ENCODE measurements around the gene GRID1.
"Not testable (repeated sequence)": the region's sequence is repeated elsewhere in the genome, so short reads cannot be mapped to it uniquely, and the experiment has no call there.

The GRID1 gene

DNA sequence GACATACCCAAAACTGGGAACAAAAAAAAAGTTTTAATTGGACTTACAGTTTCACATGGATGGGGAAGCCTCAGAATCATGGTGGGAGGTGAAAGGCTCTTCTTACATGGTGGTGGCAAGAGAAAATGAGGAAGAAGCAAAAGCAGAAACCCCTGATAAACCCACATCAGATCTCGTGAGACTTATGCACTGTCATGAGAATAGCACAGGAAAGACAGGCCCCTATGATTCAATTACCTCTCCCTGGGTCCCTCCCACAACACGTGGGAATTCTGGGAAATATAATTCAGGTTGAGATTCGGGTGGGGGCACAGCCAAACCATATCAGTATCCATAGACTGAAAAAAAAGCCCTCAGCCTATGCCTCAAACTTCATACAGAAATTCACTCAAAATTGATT is 647.2 kb downstream of the GRID1 start:
- DNase-seq (ENCODE audit: low read depth), result no peak

DNA sequence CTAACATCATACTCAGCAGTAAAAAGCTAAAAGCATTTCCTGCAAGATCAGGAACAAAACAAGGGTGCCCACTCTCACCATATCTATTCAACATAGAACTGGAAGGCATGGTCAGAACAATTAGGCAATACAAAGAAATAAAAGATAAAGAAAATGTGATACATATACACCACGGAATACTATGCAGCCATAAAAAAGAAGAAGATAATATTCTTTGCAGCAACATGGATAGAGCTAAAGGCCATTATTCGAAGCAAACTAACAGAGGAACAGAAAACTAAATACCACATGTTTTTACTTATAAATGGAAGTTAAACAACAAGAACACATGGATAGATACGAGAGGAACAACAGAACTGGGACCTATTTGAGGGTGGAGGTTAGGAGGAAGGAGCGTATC is 652.7 kb downstream of the GRID1 start:
- DNase-seq (ENCODE audit: low read depth), result no peak

DNA sequence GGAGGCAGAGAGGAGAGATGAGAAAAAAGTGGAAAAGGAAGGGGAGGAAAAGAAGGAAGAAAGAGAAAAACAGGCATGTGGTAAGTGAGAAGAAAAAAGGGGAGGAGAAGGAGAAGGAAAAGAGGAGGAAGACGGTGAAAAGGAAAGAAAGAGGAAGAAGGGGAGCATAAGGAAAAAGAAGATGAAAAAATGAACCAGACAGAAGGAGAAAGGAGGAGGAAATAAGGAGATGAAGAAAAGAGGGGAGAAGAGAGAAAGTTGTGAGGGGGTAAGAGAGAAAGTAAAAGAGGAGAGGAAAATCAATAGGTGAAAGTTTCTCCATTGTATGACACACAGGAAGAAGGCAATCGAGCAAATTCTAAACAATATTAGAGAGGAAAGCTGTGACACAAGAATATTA is 663.8 kb downstream of the GRID1 start:
- DNase-seq (ENCODE audit: low read depth), result no peak

DNA sequence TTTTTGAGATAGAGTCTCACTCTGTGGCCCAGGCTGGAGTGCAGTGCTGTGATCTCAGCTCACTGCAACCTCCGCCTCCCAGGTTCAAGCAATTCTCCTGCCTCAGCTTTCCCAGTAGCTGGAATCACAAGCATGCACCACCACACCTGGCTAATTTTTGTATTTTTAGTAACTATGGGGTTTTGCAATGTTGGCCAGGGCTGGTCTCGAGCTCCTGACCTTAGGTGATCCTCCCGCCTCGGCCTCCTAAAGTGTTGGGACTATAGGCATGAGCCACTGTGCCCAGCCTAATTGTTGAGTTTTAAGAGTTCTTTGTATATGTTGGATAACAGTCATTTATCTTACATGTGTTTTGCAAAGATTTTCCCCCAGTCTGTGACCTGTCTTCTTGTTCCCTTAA is 667.5 kb downstream of the GRID1 start:
- DNase-seq (ENCODE audit: low read depth), result not testable (repeated sequence)

DNA sequence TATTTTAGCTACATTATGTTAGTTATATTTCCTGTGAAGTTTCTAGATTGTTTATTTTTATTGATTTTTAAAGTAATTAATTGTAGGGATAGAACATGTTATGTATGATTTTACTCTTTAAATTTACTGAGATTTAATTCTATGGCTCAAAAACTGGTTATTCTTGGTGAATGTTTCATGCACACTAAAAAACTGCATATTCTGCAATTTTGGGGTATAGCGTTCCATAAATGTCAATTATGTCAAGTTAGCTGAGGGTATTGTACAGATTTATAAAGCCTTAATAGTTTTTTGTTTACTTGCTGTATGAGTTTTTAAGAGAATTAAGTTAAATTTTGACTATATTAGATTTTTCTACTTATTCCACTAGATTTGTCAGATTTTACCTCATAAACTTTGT is 669.7 kb downstream of the GRID1 start:
- DNase-seq (ENCODE audit: low read depth), result no peak

DNA sequence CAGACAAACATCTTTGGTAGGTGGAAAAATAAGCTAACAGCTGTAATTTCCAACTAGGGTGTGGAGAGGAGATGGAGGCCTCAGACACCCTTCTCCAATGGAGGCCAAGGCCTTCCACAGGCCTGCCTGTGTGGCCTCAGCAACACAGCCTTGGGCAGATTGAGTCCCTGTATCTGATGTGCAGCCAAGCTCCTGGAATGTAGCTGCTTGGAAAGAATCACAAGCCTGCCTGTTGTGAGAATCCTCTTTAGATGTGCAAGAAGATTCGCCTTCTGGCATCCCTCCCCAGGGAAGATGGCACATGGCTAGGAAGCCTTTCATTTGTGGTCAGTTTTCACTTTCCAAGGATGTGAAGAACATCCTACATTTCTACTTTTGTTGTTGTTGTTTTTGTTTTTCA is 684.0 kb downstream of the GRID1 start:
- no peak for DNase-seq (ENCODE audit: low read depth)

DNA sequence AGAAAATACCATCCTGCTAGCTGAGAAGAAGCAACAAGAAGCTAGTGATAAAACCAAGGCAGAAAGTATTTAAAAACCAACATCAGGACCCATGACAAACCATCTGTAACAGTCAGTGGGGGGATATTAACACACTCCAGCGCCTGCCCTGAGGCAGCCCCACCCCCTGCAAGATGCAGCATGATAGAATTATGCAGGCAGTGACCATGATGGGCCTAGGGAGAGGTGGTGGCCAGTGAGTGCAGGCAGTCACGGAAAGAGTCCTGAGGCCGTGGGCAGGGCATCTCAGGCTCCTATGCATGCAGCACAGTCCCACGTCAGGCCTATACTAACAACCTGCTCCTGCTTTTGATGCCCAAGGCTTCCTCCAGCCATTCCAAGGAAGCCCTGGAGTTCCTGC is 686.9 kb downstream of the GRID1 start:
- no peak for DNase-seq (ENCODE audit: low read depth)

DNA sequence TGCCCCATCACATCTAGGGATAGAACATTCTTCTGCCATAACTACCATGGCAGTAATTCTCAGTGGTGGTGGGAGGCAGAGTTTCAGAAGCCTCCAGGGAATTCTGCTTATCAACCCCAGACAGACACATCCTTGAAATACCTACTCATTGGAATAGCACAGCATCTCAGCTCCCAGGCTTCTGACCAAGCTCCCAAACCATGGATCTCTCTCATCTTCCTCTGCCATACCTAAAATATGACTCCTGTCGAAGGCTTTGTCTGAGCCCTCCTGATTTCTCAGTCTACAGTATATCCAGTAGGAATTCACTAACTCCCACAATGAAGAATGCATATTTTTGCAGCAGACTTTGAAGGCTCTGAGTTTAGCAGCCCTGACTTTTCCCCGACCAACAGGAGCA is 687.5 kb downstream of the GRID1 start:
- DNase-seq (ENCODE audit: low read depth), result no peak

DNA sequence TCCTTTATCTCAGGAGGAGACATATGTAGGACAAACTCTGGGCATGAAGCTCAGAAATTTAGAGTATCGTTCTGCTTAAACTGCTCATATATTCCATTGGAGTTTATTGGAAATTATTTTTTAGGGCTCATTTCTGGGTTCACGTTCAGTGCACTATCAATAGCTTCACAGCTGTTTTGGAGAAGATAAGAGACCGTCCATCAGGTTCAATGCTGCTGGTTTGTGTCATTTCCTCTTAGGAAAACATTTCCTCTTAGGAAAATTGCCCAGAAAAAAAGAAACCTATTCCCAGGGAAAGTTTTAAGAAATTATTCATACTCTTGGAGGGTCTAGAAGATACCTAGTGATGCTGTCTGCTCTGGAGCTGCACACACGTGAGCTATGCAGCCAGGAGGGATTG is 691.7 kb downstream of the GRID1 start:
- DNase-seq (ENCODE audit: low read depth), result no peak

DNA sequence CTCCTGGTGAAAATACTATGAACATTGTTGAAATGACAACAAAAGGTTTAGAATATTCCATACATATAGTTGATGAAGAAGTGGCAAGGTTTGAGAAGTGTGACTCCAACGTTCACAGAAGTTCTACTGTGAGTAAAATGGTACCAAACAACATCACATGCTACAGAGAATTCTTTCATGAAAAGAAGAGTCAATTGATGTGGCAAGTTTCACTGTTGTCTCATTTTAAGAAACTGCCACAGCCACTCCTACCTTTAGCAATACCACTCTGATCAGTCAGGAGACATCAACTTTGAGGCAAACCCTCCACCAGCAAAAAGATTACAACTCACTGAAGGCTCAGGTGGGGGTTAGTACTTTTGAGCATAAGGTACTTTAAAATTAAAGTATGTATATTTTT is 693.3 kb downstream of the GRID1 start:
- no peak for DNase-seq (ENCODE audit: low read depth)

DNA sequence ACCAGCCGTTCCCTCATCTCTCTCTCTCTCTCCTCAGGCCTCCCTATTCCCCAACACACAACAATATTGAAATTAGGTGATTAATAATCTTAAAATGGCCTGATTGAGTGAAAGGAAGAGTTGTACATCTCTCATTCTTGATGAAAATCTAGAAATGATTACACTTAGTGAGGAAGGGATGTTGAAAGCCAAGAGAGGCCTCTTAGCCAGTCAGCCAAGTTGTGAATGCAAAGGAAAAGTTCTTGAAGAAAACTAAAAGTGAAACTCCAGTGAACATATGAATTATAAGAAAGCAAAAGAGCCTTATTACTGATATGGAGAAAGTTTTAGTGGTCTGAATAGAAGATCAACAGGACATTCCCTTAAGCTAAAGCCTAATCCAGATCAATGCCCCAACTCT is 695.1 kb downstream of the GRID1 start:
- DNase-seq (ENCODE audit: low read depth), result no peak

DNA sequence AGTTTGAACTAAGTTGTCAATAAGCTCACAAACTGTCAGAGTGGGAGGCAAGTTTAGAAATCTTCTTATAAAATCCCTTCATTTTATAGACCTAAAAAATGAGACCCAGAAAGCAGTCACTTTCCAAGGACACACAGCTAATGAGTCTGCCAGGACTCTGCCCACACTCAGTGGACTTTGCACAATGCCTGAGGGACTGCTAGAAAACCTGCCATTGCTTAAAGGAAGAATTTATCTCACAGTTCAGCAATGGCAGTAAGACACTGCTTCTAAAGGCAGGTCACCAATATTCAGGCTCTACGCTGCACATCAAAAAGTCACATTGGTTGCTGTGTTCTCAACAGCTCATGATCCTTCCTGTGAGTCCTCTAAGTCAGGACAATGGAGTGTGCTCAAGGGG is 698.1 kb downstream of the GRID1 start:
- no peak for DNase-seq (ENCODE audit: low read depth)

DNA sequence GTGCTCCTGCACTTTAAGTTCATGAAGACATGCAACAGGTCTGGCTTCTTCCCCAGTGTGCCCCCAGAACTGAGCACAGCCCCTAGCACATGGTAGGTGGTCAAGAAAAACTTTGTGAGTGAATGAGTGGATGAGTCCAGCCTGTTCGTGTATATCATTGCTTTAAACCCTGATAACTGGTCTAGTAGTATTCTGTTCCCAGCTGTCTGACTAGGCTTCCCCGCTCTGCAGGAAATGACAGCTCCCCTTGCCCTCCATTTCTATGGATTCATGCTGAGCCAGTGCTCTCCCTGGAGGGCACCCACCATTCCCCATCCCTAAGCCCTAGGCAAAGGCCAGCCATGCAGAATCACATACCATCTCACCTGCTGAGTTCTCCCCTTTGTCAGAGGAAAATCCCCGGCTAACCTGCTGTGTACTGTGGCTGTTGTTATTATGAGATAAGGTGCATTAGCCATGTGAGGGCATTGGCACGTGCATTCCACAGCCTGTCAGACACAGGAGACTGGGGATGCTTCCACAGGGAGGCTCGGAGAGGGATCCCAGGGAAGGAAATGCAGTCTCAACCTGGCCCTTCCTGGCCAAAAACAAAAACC is 698.9 kb downstream of the GRID1 start:
- DNase-seq (ENCODE audit: low read depth), result no peak

DNA sequence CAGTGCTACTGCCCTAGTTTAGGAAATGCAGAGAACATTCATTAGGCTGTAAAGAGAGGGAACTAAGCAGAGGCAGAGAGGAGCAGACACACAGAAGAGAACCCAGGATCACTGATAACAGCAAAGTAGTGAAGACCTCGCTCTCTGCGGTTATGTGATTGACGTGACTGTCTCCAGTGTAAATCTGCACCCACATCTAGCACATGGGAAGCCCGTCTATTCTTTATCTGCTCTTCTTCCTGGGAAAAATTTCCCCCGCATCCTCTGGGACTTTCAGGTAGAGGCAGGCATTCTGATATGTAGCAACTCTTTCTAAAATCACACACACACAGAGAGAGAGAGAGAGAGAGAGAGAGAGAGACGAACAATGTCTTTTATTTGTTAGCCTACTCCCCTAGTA is 699.6 kb downstream of the GRID1 start:
- DNase-seq (ENCODE audit: low read depth), result no peak

DNA sequence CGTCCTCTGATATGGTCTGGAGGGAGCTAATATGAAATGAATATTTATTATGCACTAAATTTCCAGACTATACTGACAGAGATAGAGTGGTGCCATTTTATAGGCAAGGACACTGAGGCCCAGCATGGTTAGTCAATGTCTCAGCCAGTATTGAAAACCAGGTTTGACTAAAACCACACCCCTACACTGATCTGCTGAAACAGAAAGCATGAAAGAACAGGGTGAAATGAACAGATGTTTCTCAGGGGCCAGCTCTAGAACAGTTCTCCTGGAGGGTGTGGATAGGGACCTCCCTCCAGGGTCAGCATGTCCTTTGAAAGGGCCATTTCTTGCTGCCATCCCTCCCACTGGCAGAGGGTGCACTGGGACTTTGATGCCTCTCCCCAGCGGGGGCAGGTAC is 700.5 kb downstream of the GRID1 start:
- no peak for DNase-seq (ENCODE audit: low read depth)

DNA sequence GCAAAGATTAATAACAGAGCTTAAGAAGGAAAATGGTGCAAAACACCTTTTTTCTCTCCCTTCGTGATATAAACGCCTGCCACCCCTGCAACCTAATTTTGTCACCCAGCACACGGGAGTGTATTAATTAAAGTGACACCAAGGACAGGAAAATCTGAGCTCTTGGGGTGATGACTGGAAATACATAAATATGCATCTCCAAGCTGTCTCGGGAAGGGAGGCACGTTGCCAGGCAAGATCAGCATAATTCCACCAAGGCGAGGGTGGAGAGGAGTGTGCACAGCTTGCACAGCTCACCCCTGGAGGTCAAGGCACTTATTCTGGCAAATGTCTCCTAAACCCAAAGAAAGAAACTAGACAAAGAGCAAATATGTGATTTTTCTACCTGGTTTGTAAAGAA is 700.9 kb downstream of the GRID1 start:
- DNase-seq (ENCODE audit: low read depth), result no peak

DNA sequence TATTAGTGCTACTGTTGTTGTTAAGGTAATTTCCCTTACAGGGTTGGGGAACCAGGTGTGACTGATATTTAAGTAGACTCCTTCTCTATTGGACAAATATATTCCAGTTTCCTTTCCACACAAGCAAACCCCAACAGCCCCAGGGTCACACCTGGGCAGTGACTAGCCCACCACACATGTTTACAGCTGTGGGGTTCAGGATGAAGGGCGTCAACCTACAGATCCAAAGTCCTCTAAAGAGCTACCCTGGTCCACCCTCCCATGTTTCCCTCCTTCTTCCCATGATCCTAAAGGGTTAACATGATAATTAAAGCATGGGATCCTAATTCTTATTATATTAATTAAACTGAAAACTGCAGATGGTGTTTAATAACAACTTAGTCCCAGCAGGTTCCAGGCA is 701.5 kb downstream of the GRID1 start:
- DNase-seq (ENCODE audit: low read depth), result no peak

DNA sequence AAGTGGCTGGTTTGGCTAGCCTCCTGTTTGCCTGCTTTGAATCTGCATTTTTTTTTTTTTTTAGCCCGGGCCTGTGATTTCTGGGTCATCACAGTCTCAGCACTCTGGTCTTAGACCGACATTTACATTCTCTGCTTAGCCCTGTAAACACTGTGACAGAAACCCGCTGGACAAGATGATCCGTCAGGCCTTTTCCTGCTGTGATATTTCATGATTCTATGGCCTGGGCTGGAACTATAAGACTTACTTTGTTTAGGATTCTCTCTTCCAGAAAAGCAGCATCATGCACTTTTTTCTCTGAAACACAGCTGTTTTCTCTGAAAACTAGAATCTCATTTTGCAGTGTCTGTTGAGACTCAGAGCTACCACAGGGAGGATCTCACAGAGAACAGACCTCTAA is 705.5 kb downstream of the GRID1 start:
- DNase-seq (ENCODE audit: low read depth), result no peak

DNA sequence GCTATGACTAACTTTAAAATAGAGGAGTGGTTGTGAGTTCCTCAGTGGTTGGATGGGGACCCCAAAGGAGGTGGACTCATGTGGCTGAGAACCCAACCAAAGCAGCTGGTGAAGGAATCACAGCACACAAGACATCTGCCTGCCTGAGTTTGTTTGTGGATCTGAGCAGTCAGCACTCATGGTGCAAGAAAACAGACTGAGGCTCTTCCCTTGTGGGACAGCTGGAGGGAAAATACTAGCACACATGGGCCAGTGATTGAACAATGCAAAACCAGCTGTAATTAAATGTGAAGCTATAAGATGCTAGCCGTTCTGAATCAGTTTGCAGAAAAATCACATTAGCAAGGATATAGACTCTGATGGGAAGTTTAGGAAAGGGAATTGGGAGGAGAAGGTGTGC is 707.3 kb downstream of the GRID1 start:
- DNase-seq (ENCODE audit: low read depth), result no peak

DNA sequence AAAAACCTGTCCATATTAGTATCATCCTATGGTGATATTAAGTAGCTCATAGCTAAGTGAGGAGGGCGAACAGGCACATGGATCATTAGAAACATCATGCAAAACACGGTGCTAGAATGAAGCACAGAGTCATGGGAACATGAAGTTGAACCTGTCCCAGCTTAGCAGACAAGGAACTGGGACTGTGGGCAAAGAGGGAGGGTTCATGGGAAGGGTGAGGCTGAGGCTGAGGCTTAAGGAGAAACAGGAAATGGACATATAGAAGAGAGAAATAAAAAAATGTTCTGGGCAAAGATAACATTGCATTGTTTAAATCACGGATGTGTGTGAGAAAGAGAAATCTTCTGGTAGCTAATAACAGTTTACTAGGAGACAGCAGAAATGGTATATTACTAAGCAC is 708.1 kb downstream of the GRID1 start:
- no peak for DNase-seq (ENCODE audit: low read depth)

DNA sequence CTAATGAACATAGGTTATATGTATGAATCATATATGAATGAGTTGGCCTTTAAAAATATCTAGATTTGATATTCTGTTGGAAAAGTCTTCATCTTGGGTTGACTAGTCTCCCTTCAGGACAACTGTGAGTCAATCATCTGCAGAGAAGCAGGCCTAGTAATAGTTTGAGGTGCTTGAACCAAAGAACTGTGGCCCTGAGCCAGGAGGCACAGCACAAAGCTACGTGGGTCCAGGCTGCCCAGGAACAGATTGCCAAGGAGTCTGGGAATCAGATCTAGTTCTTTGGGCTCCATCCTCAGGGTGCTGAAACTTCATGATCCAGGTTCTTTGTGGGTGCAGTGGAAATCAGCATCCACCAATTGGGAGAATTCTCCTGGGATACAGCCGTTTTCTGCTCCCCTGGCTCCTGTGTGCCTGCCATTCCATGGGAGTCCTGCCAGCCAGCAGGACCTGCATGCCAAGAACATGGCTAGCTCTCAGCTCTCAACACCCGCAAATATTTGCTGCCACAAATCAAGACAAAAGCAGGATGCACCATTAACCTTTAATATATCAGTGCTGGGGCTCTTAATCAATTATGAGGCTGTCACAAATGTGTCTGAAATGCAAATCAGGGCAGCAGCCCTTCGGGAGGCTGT is 709.0 kb downstream of the GRID1 start:
- DNase-seq (ENCODE audit: low read depth), result no peak

DNA sequence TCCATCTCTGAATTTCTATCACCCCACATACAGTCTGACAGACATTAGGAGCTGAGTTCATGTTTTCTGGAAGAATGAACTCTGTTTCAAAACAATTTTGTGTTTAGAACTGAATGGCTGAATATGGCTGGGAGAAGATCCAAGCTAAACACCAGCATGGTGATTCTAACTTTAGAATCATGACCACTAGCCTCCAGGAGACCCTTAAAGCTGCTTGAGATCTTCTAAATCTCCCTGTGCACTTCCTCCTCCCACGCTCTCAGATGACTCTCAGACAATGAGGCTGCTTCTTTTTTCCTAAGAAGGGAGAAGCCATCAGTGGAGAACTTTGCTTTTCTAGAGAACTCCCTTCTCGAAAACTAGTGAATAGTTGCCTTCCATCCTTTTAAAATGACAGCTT is 711.2 kb downstream of the GRID1 start:
- no peak for DNase-seq (ENCODE audit: low read depth)

DNA sequence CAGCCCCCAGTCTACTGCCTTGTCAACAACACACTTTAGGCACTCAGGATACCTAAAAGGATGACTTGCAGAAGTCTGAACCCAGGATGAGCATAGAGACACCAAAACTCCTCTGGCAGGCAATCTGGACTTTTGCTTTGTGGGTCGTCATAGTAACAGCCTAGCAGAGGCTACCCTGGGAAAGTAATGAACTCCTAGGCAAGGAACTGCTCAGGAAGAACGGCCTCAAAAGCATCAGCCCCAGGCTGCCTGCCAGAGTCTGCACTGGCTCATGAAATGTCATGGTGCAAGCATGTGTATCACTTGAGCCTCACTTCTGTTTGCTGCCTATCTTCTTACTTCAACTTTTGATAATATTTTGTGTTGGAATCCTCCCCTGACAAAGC is 715.1 kb downstream of the GRID1 start:
- DNase-seq (ENCODE audit: low read depth), result no peak

DNA sequence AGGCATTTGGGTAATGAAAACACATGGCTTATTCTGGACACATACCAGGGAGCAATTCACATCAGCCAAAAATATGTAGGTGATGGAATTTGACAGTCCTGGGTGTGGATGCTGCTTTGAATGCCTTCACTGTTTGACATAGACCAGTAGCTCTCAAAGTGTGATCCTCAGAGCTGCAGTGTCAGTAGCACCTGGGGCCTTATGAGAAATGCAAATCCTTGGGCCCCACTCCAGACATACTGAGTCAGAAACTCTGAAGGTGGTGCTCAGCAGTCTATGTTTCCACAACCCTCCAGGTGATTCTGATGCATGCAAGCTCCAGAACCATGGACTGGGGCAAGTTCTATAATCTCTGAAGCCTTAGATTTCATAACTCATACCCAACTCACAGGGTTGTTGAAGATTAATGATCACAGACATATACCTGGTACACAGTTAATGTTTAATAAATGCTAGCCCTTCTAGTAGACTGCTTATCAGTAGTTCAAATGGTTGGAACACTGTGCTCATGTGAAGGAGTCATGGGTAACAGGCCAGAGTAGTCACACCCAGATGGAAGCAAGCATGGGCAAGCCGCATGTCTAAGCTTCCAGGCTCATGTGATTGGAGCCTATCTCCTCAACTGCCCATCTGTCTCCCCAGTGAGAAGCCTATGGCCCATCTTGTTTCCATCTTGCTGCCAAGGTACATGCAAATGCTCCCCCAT is 715.7 kb downstream of the GRID1 start:
- DNase-seq (ENCODE audit: low read depth), result no peak

All from T follicular helper cell (primary cell).